ENCODE measurements around the gene SERGEF. TPM values are rescaled to one million over a fixed set of nuclear protein-coding genes. Genes with fewer than 3 reads are reported as not detected.
A peak's percentile ranks its signal among the peaks of the same experiment; 100 is the strongest.

The SERGEF gene
- total and polyA plus RNA-seq, 10 of the 15 experiments (the other 5 are each of a cell fraction or from before 2014, with no cell fraction given): 14.6 to 27.8 (median 22.4) TPM

GRCh38 chr11:18012906-18013781, at the start of gene SERGEF (continued):
- TF ChIP-seq, protein P1, sequence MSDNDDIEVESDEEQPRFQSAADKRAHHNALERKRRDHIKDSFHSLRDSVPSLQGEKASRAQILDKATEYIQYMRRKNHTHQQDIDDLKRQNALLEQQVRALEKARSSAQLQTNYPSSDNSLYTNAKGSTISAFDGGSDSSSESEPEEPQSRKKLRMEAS (IDR thresholded peaks at IDR 0.05; ENCODE audit: low read depth, low read length): peak; percentile 71
- TF ChIP-seq PAX5 (IDR thresholded peaks at IDR 0.05; ENCODE audit: borderline replicate concordance, low read depth, low read length) (no peak), IRF4 (IDR thresholded peaks at IDR 0.05; ENCODE audit: low read depth, low read length) (no peak), IKZF1 (conservative IDR thresholded peaks at IDR 0.05) (peak; percentile 71), E2F8 (IDR thresholded peaks at IDR 0.05; ENCODE audit: low read depth, partially characterized antibody) (no peak), SP1 (IDR thresholded peaks at IDR 0.05; ENCODE audit: low read depth, low read length) (peak; percentile 69), ATF7 (IDR thresholded peaks at IDR 0.05; ENCODE audit: low read depth) (peak; percentile 53), NFYA (IDR thresholded peaks at IDR 0.05; ENCODE audit: borderline replicate concordance, low read depth, low read length) (no peak), CHD4 (IDR thresholded peaks at IDR 0.05) (no peak), SRF (IDR thresholded peaks at IDR 0.05; ENCODE audit: low read depth in 2 of 2, low read length in 2 of 2) (0 out of 4 replicates have a peak, but pooled peaks of 1 of the 2 experiments have one; percentile 2), ESRRA (IDR thresholded peaks at IDR 0.05; ENCODE audit: low read length) (no peak), SUZ12 (IDR thresholded peaks at IDR 0.05; ENCODE audit: unreplicated experiment) (no peak), BACH1 (IDR thresholded peaks at IDR 0.05; ENCODE audit: borderline replicate concordance) (peak; percentile 31; the same call in 1 of the 2 replicates), NR2C2 (IDR thresholded peaks at IDR 0.05; ENCODE audit: borderline replicate concordance, control insufficient read depth, insufficient read length, low read depth) (no peak), NR2F1 (conservative IDR thresholded peaks at IDR 0.05) (peak; percentile 44; the same call in 1 of the 2 replicates), POLR2AphosphoS2 (IDR thresholded peaks at IDR 0.05; ENCODE audit: low read depth, low read length) (0 out of 2 replicates have a peak, but pooled peaks have one; percentile 28), TCF3 (IDR thresholded peaks at IDR 0.05; ENCODE audit: borderline replicate concordance, insufficient read depth, low read depth, low read length) (0 out of 2 replicates have a peak, but pooled peaks have one; percentile 42), CREM (IDR thresholded peaks at IDR 0.05; ENCODE audit: low read depth) (no peak), CHD2 (IDR thresholded peaks at IDR 0.05; ENCODE audit: borderline replicate concordance, low read depth, low read length) (no peak), GATAD2B (conservative IDR thresholded peaks at IDR 0.05; ENCODE audit: low read depth) (peak; percentile 76; the same call in 1 of the 2 replicates), ZNF217 (IDR thresholded peaks at IDR 0.05) (no peak), SPI1 (IDR thresholded peaks at IDR 0.05; ENCODE audit: borderline replicate concordance, insufficient read depth, low read depth, low read length) (peak; percentile 36; the same call in 1 of the 2 replicates), PKNOX1 (IDR thresholded peaks at IDR 0.05) (peak; percentile 49; the same call in 1 of the 2 replicates), ZZZ3 (IDR thresholded peaks at IDR 0.05; ENCODE audit: control insufficient read depth, insufficient read length, low read depth) (no peak), FOXK2 (IDR thresholded peaks at IDR 0.05) (no peak), CREB1 (IDR thresholded peaks at IDR 0.05; ENCODE audit: low read depth) (no peak), MEF2A (IDR thresholded peaks at IDR 0.05; ENCODE audit: insufficient read depth, low read depth, low read length) (no peak), RAD21 (IDR thresholded peaks at IDR 0.05; ENCODE audit: insufficient read depth, low read depth, low read length) (no peak)
